Mesendoderm (in vitro differentiated cells): ENCODE data around the gene RNMT.

Source experiments
- DNase-seq: peaks from one replicate; pipeline ENCODE4 v3.0.0; 2013
- H2AK5ac ChIP-seq: 2 replicates; pipeline ENCODE4 v1.6.1; 2013; ENCODE audit warnings: low read length, inconsistent platforms
- H2BK120ac ChIP-seq: 2 replicates; pipeline ENCODE4 v1.6.1; 2013; ENCODE audit warnings: low read depth, mild to moderate bottlenecking, low read length, moderate library complexity, mixed read lengths
- H2BK15ac ChIP-seq: replicated peaks from 2 replicates; pipeline ENCODE4 v1.6.1; 2013; ENCODE audit warnings: low read depth, mild to moderate bottlenecking, moderate library complexity
- H2BK5ac ChIP-seq: 2 replicates; pipeline ENCODE4 v1.6.1; 2013; ENCODE audit warnings: low read length, inconsistent platforms
- H3K18ac ChIP-seq: 2 replicates; pipeline ENCODE4 v1.6.1; 2013; ENCODE audit warnings: mild to moderate bottlenecking, low read length, mixed read lengths
- H3K23ac ChIP-seq: one replicate; pipeline ENCODE4 v1.6.1; 2013; ENCODE audit warnings: low read length
- H3K27ac ChIP-seq: 2 replicates; pipeline ENCODE4 v1.5.1; 2013; ENCODE audit warnings: low read depth, mild to moderate bottlenecking, inconsistent platforms, low read length, moderate library complexity
- H3K27me3 ChIP-seq: 2 replicates; pipeline ENCODE4 v1.6.1; 2013; ENCODE audit warnings: low read length, control low read depth, mild to moderate bottlenecking, inconsistent platforms; ENCODE audit not compliant: insufficient read depth, poor library complexity
- H3K36me3 ChIP-seq: 2 replicates; pipeline ENCODE4 v1.6.1; 2013; ENCODE audit warnings: low read length, inconsistent platforms; ENCODE audit not compliant: control insufficient read depth, insufficient read depth
- H3K4ac ChIP-seq: one replicate; pipeline ENCODE4 v1.6.1; 2013; ENCODE audit warnings: low read depth, mild to moderate bottlenecking, low read length, moderate library complexity
- H3K4me1 ChIP-seq: 2 replicates; pipeline ENCODE4 v1.6.1; 2013; ENCODE audit warnings: low read depth, low read length, inconsistent platforms; ENCODE audit not compliant: control insufficient read depth
- H3K4me2 ChIP-seq: 2 replicates; pipeline ENCODE4 v1.6.1; 2013; ENCODE audit warnings: low read length
- H3K4me3 ChIP-seq: 2 replicates; pipeline ENCODE4 v1.5.1; 2013; ENCODE audit warnings: mild to moderate bottlenecking, low read length
- H3K56ac ChIP-seq: one replicate; pipeline ENCODE4 v1.6.1; 2013; ENCODE audit warnings: low read length
- H3K79me1 ChIP-seq: 2 replicates; pipeline ENCODE4 v1.6.1; 2013; ENCODE audit warnings: low read length, inconsistent platforms
- H3K79me2 ChIP-seq: 2 replicates; pipeline ENCODE4 v1.6.1; 2013; ENCODE audit warnings: mild to moderate bottlenecking, low read length; ENCODE audit not compliant: control insufficient read depth, insufficient read depth
- H3K9ac ChIP-seq: 2 replicates; pipeline ENCODE4 v1.6.1; 2013; ENCODE audit warnings: low read length, inconsistent platforms
- H4K5ac ChIP-seq: one replicate; pipeline ENCODE4 v1.6.1; 2013; ENCODE audit warnings: low read length
- H4K8ac ChIP-seq: one replicate; pipeline ENCODE4 v1.6.1; 2013; ENCODE audit warnings: low read depth, mild to moderate bottlenecking, control low read depth, low read length, moderate library complexity
- WGBS: extraction: QIAGEN DNeasy Blood & Tissue Kit; methylation state at CpG from one replicate; pipeline ENCODE4 v1.1.7; 2013; ENCODE audit warnings: low lambda C conversion rate, missing lambda C conversion rate; ENCODE audit not compliant: insufficient coverage; ENCODE audit errors: extremely low coverage; 5-methylcytosine and 5-hydroxymethylcytosine counted together

The RNMT gene

GRCh38 chr18:13796515-13796914, 70.0 kb downstream of the RNMT start:
- no peaks in the 10 kb centered on the region for H3K79me2 ChIP-seq
- no peak overlapping the region for H3K9ac ChIP-seq
- no peak overlapping the region for H3K4me2 ChIP-seq
- no peak overlapping the region for H3K56ac ChIP-seq
- no peak overlapping the region for H3K4ac ChIP-seq
- H2BK120ac ChIP-seq, result no peak overlapping the region
- WGBS, result no CpG with 5 or more reads among the region's 14 CpGs
- no peaks in the 10 kb centered on the region for H3K79me1 ChIP-seq
- H3K18ac ChIP-seq, result no peak overlapping the region
- no peak overlapping the region for H3K27ac ChIP-seq
- no peak overlapping the region for H2BK15ac ChIP-seq
- H3K4me3 ChIP-seq, result no peak overlapping the region
- H4K8ac ChIP-seq, result no peak overlapping the region
- H3K23ac ChIP-seq, result no peak overlapping the region
- no peaks in the 10 kb centered on the region for H3K27me3 ChIP-seq
- H2BK5ac ChIP-seq, result no peak overlapping the region
- no peak overlapping the region for H2AK5ac ChIP-seq
- no peaks in the 10 kb centered on the region for H3K36me3 ChIP-seq
- DNase-seq, result no peak
- no peak overlapping the region for H4K5ac ChIP-seq
- H3K4me1 ChIP-seq, result no peaks in the 10 kb centered on the region

GRCh38 chr18:13797157-13797611, 70.7 kb downstream of the RNMT start:
- WGBS, result no CpG with 5 or more reads among the region's 3 CpGs
- Histone ChIP-seq H3K79me2 (no peaks in the 10 kb centered on the region), H3K27me3 (no peaks in the 10 kb centered on the region), H2BK15ac (no peak overlapping the region), H2AK5ac (no peak overlapping the region), H4K5ac (no peak overlapping the region), H3K36me3 (no peaks in the 10 kb centered on the region), H3K4me2 (no peak overlapping the region), H3K56ac (no peak overlapping the region), H3K9ac (no peak overlapping the region), H3K18ac (no peak overlapping the region), H2BK120ac (no peak overlapping the region), H4K8ac (no peak overlapping the region), H3K4me1 (no peaks in the 10 kb centered on the region), H3K4me3 (no peak overlapping the region), H3K23ac (no peak overlapping the region), H2BK5ac (no peak overlapping the region), H3K27ac (no peak overlapping the region), H3K4ac (no peak overlapping the region), H3K79me1 (no peaks in the 10 kb centered on the region)
- no peak for DNase-seq

- H3K23ac ChIP-seq, result no peak overlapping the region
- no peak overlapping the region for H3K18ac ChIP-seq
- H2BK5ac ChIP-seq, result no peak overlapping the region
- no peak overlapping the region for H3K4me2 ChIP-seq
- no peak overlapping the region for H3K27ac ChIP-seq
- no peak overlapping the region for H3K9ac ChIP-seq
- no peak overlapping the region for H3K4me3 ChIP-seq
- no peak overlapping the region for H4K8ac ChIP-seq
- H4K5ac ChIP-seq, result no peak overlapping the region
- H3K4me1 ChIP-seq, result no peaks in the 10 kb centered on the region
- no peak overlapping the region for H3K4ac ChIP-seq
- DNase-seq, result no peak
- H3K79me2 ChIP-seq, result no peaks in the 10 kb centered on the region
- H2AK5ac ChIP-seq, result no peak overlapping the region
- H3K56ac ChIP-seq, result no peak overlapping the region
- no peaks in the 10 kb centered on the region for H3K27me3 ChIP-seq
- no peaks in the 10 kb centered on the region for H3K36me3 ChIP-seq
- no CpG with 5 or more reads among the region's 11 CpGs for WGBS
- no peaks in the 10 kb centered on the region for H3K79me1 ChIP-seq
- no peak overlapping the region for H2BK120ac ChIP-seq
- H2BK15ac ChIP-seq, result no peak overlapping the region
Observed at GRCh38 chr18:13799396-13799795, 72.9 kb downstream of the RNMT start.

- H3K18ac ChIP-seq, result no peak overlapping the region
- no peak overlapping the region for H3K27ac ChIP-seq
- no peak overlapping the region for H3K4me3 ChIP-seq
- H2BK120ac ChIP-seq, result no peak overlapping the region
- H3K36me3 ChIP-seq, result no peaks in the 10 kb centered on the region
- no peak overlapping the region for H3K4ac ChIP-seq
- H2AK5ac ChIP-seq, result no peak overlapping the region
- no peaks in the 10 kb centered on the region for H3K79me1 ChIP-seq
- peak; percentile 63 for DNase-seq
- no peaks in the 10 kb centered on the region for H3K27me3 ChIP-seq
- no CpG with 5 or more reads among the region's 30 CpGs for WGBS
- peak overlapping the region; percentile 53 for H3K9ac ChIP-seq
- no peak overlapping the region for H3K23ac ChIP-seq
- H4K5ac ChIP-seq, result no peak overlapping the region
- H3K79me2 ChIP-seq, result no peaks in the 10 kb centered on the region
- H4K8ac ChIP-seq, result no peak overlapping the region
- H2BK15ac ChIP-seq, result no peak overlapping the region
- H2BK5ac ChIP-seq, result no peak overlapping the region
- H3K4me1 ChIP-seq, result no peaks in the 10 kb centered on the region
- H3K4me2 ChIP-seq, result peak overlapping the region; percentile 66
- peak overlapping the region; percentile 83 for H3K56ac ChIP-seq
Observed at GRCh38 chr18:13800505-13801259, 74.2 kb downstream of the RNMT start.

GRCh38 chr18:13801260-13801601, 74.8 kb downstream of the RNMT start:
- no CpG with 5 or more reads among the region's 15 CpGs for WGBS
- no peak overlapping the region for H2BK120ac ChIP-seq
- no peak overlapping the region for H3K4ac ChIP-seq
- H3K27me3 ChIP-seq, result no peaks in the 10 kb centered on the region
- H2AK5ac ChIP-seq, result no peak overlapping the region
- no peaks in the 10 kb centered on the region for H3K4me1 ChIP-seq
- no peaks in the 10 kb centered on the region for H3K79me2 ChIP-seq
- H3K56ac ChIP-seq, result peak overlapping the region; percentile 83
- no peak overlapping the region for H2BK5ac ChIP-seq
- no peak overlapping the region for H4K5ac ChIP-seq
- H3K4me2 ChIP-seq, result peak overlapping the region; percentile 66
- H3K9ac ChIP-seq, result peak overlapping the region; percentile 53
- no peak overlapping the region for H4K8ac ChIP-seq
- H3K4me3 ChIP-seq, result peak overlapping the region; percentile 10
- H3K36me3 ChIP-seq, result no peaks in the 10 kb centered on the region
- no peaks in the 10 kb centered on the region for H3K79me1 ChIP-seq
- H3K23ac ChIP-seq, result no peak overlapping the region
- no peak overlapping the region for H3K18ac ChIP-seq
- H2BK15ac ChIP-seq, result no peak overlapping the region
- no peak for DNase-seq
- H3K27ac ChIP-seq, result no peak overlapping the region

GRCh38 chr18:13804305-13804704, 77.8 kb downstream of the RNMT start:
- H4K5ac ChIP-seq, result no peak overlapping the region
- H3K4me2 ChIP-seq, result no peak overlapping the region
- H2BK120ac ChIP-seq, result no peak overlapping the region
- H3K4me1 ChIP-seq, result peaks cover 9% of the 10 kb centered on the region
- H3K4ac ChIP-seq, result no peak overlapping the region
- no peak overlapping the region for H3K4me3 ChIP-seq
- no peaks in the 10 kb centered on the region for H3K79me1 ChIP-seq
- H2BK5ac ChIP-seq, result no peak overlapping the region
- H3K23ac ChIP-seq, result no peak overlapping the region
- H3K36me3 ChIP-seq, result no peaks in the 10 kb centered on the region
- H3K9ac ChIP-seq, result no peak overlapping the region
- H3K56ac ChIP-seq, result no peak overlapping the region
- H4K8ac ChIP-seq, result no peak overlapping the region
- no CpG with 5 or more reads among the region's 4 CpGs for WGBS
- no peaks in the 10 kb centered on the region for H3K27me3 ChIP-seq
- H2AK5ac ChIP-seq, result no peak overlapping the region
- no peak overlapping the region for H2BK15ac ChIP-seq
- H3K27ac ChIP-seq, result no peak overlapping the region
- no peak for DNase-seq
- H3K79me2 ChIP-seq, result no peaks in the 10 kb centered on the region
- H3K18ac ChIP-seq, result no peak overlapping the region
